ENCODE data around the gene ABCF1. TPM values are rescaled to one million over a fixed set of nuclear protein-coding genes. Genes with fewer than 3 reads are reported as not detected.

The ABCF1 gene
- total RNA-seq, 1 experiment from 2014 or later = 101 TPM

GRCh38 chr6:30554404-30554803, 16.8 kb upstream of the ABCF1 start:
- TF ChIP-seq JUN (CRISPR knock-in tag; IDR thresholded peaks at IDR 0.05) (no peak), SP1 (CRISPR knock-in tag; conservative IDR thresholded peaks at IDR 0.05) (no peak), ATF1 (CRISPR knock-in tag; IDR thresholded peaks at IDR 0.05) (no peak), GRHL2 (CRISPR knock-in tag; IDR thresholded peaks at IDR 0.05; ENCODE audit: insufficient replicate concordance, severe bottlenecking) (no peak), NR1H2 (CRISPR knock-in tag; IDR thresholded peaks at IDR 0.05) (no peak), ZNF138 (CRISPR knock-in tag; conservative IDR thresholded peaks at IDR 0.05) (no peak), USF1 (CRISPR knock-in tag; IDR thresholded peaks at IDR 0.05) (no peak), TCF7 (CRISPR knock-in tag; IDR thresholded peaks at IDR 0.05; ENCODE audit: low read depth) (no peak), GABPB1 (CRISPR knock-in tag; IDR thresholded peaks at IDR 0.05) (no peak)
- TF ChIP-seq, protein P1, sequence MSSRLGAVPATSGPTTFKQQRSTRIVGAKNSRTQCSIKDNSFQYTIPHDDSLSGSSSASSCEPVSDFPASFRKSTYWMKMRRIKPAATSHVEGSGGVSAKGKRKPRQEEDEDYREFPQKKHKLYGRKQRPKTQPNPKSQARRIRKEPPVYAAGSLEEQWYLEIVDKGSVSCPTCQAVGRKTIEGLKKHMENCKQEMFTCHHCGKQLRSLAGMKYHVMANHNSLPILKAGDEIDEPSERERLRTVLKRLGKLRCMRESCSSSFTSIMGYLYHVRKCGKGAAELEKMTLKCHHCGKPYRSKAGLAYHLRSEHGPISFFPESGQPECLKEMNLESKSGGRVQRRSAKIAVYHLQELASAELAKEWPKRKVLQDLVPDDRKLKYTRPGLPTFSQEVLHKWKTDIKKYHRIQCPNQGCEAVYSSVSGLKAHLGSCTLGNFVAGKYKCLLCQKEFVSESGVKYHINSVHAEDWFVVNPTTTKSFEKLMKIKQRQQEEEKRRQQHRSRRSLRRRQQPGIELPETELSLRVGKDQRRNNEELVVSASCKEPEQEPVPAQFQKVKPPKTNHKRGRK (CRISPR knock-in tag; IDR thresholded peaks at IDR 0.05; ENCODE audit: borderline replicate concordance) = no peak
- TF ChIP-seq, protein P2, sequence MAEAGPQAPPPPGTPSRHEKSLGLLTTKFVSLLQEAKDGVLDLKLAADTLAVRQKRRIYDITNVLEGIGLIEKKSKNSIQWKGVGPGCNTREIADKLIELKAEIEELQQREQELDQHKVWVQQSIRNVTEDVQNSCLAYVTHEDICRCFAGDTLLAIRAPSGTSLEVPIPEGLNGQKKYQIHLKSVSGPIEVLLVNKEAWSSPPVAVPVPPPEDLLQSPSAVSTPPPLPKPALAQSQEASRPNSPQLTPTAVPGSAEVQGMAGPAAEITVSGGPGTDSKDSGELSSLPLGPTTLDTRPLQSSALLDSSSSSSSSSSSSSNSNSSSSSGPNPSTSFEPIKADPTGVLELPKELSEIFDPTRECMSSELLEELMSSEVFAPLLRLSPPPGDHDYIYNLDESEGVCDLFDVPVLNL (CRISPR knock-in tag; IDR thresholded peaks at IDR 0.05; ENCODE audit: borderline replicate concordance, low read depth) = no peak
- Mint-ChIP-seq H3K4me3 (peak overlapping the region; percentile 92), H3K4me1 (peaks cover 20% of the 10 kb centered on the region), H3K27ac (no peak overlapping the region), H3K9me3 (no peaks in the 10 kb centered on the region), H3K36me3 (peaks cover 49% of the 10 kb centered on the region), H3K27me3 (ENCODE audit: low read depth) (no peaks in the 10 kb centered on the region)
- ChIA-PET CTCF (interaction anchor here (0.9 to 3.4 kb wide), 5 partner anchors 9 to 176 kb away, joined by 3 to 38 read pairs (median 13); no protein-coding TSS in a partner anchor), POLR2A (no interaction called here)
- DNase-seq (ENCODE audit: low spot score) = no peak
- no peak for ATAC-seq

DNA sequence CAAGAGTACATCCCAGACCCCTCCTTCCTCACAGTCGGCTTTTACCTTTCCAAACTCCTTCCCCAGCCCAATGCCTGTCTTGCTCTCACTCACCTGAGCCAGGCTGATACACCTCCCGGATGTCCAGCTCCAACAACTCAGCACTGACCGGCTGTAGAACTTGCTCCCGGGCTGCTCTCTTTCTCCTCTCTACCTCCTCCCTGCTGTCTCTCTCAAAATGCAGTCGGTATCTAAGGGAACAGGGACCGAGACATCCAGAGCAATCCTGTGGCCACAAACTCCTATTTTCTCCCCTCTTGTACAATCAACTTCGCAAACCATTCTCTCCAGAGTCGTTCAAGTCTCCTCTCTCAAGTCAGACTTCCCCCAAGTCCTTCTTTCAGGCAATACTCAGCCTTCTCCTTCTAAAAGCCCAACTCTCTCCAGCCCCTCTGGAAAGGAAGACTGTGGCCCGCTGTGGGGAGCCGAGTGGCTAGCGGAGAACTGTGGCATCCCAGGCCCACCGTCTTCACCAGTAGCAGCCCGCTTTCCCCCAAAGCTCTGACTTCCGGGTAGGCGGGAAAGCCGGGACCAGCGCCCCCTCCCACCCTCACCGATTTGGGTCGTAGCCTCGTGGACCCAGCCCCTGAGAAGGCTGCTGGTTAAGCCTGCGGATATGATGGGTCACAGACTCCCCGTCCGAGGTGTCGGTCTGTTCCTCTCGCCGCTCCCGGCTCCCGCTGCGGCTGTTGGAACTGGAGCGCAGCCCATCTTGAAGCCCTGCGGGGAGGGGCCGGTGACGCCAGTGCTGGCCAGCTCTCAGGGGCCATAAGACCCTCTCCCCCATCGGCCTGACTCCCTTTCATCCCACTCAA, 16.1 kb upstream of the ABCF1 start:
- H3K4me3 Mint-ChIP-seq = peak overlapping the region; percentile 92
- H3K4me1 Mint-ChIP-seq = peaks cover 20% of the 10 kb centered on the region
- ChIA-PET POLR2A (interaction anchor here (1.0 to 1.4 kb wide), 2 partner anchors 16 to 39 kb away, joined by 5 to 7 read pairs; partner anchors contain the start of gene ABCF1), CTCF (interaction anchor here (0.6 to 3.4 kb wide), 12 partner anchors 10 to 1030 kb away, joined by 3 to 38 read pairs (median 4); partner anchors contain the start of gene ABCF1)
- peak overlapping the region; percentile 69 for H3K27ac Mint-ChIP-seq
- H3K36me3 Mint-ChIP-seq = peaks cover 46% of the 10 kb centered on the region
- H3K9me3 Mint-ChIP-seq = no peaks in the 10 kb centered on the region
- ATAC-seq (peak; percentile 12), DNase-seq (ENCODE audit: low spot score) (peak; percentile 61)
- no peaks in the 10 kb centered on the region for H3K27me3 Mint-ChIP-seq (ENCODE audit: low read depth)
- TF ChIP-seq, protein P3, sequence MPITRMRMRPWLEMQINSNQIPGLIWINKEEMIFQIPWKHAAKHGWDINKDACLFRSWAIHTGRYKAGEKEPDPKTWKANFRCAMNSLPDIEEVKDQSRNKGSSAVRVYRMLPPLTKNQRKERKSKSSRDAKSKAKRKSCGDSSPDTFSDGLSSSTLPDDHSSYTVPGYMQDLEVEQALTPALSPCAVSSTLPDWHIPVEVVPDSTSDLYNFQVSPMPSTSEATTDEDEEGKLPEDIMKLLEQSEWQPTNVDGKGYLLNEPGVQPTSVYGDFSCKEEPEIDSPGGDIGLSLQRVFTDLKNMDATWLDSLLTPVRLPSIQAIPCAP (CRISPR knock-in tag; IDR thresholded peaks at IDR 0.05) = 0 out of 2 replicates have a peak, but pooled peaks have one; percentile 31
- TF ChIP-seq, protein P4, sequence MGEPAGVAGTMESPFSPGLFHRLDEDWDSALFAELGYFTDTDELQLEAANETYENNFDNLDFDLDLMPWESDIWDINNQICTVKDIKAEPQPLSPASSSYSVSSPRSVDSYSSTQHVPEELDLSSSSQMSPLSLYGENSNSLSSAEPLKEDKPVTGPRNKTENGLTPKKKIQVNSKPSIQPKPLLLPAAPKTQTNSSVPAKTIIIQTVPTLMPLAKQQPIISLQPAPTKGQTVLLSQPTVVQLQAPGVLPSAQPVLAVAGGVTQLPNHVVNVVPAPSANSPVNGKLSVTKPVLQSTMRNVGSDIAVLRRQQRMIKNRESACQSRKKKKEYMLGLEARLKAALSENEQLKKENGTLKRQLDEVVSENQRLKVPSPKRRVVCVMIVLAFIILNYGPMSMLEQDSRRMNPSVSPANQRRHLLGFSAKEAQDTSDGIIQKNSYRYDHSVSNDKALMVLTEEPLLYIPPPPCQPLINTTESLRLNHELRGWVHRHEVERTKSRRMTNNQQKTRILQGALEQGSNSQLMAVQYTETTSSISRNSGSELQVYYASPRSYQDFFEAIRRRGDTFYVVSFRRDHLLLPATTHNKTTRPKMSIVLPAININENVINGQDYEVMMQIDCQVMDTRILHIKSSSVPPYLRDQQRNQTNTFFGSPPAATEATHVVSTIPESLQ (CRISPR knock-in tag; IDR thresholded peaks at IDR 0.05) = no peak
- TF ChIP-seq, protein P5, sequence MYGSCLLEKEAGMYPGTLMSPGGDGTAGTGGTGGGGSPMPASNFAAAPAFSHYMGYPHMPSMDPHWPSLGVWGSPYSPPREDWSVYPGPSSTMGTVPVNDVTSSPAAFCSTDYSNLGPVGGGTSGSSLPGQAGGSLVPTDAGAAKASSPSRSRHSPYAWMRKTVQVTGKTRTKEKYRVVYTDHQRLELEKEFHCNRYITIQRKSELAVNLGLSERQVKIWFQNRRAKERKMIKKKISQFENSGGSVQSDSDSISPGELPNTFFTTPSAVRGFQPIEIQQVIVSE (CRISPR knock-in tag; IDR thresholded peaks at IDR 0.05; ENCODE audit: borderline replicate concordance) = no peak
- TF ChIP-seq ZBTB21 (CRISPR knock-in tag; IDR thresholded peaks at IDR 0.05; ENCODE audit: borderline replicate concordance) (no peak), MXD4 (CRISPR knock-in tag; IDR thresholded peaks at IDR 0.05; ENCODE audit: borderline replicate concordance) (no peak), ZNF396 (CRISPR knock-in tag; IDR thresholded peaks at IDR 0.05; ENCODE audit: borderline replicate concordance) (no peak), ETV6 (CRISPR knock-in tag; IDR thresholded peaks at IDR 0.05) (peak; percentile 73; the same call in 1 of the 2 replicates), FOXK1 (CRISPR knock-in tag; IDR thresholded peaks at IDR 0.05) (no peak), NFE2L1 (CRISPR knock-in tag; IDR thresholded peaks at IDR 0.05) (no peak), ZNF532 (CRISPR knock-in tag; IDR thresholded peaks at IDR 0.05; ENCODE audit: borderline replicate concordance) (no peak)
